GM19324 (cell line): ENCODE data around the gene RGL3.
"Not testable (repeated sequence)": the region's sequence is repeated elsewhere in the genome, so short reads cannot be mapped to it uniquely, and the experiment has no call there.

ENCODE experiments used
- ATAC-seq: cut with Tn5 transposase; IDR thresholded peaks from one replicate; pipeline ENCODE4 v1.9.1; 2021; ENCODE audit warnings: mild to moderate bottlenecking, moderate library complexity; ENCODE audit not compliant: unreplicated experiment, low FRiP score

RGL3 gene

GRCh38 chr19:11418549-11419506 lies at the start of gene RGL3:
Gene RGL3 (minus strand): TSS chr19:11419314. CDS start chr19:11419278, 36 bp downstream.
- ATAC-seq = no peak

GRCh38 chr19:11468266-11468845 lies 49.2 kb upstream of the RGL3 start:
- not testable (repeated sequence) for ATAC-seq

- ATAC-seq = no peak
These were observed 46.5 kb upstream of the RGL3 start for GRCh38 chr19:11465600-11465999.

- no peak for ATAC-seq
These were observed 45.5 kb upstream of the RGL3 start for GRCh38 chr19:11464333-11465265.

- no peak for ATAC-seq
These were observed 44.3 kb upstream of the RGL3 start for GRCh38 chr19:11463391-11463790.

- ATAC-seq = no peak
These were observed 42.3 kb upstream of the RGL3 start for GRCh38 chr19:11461453-11461852.

GRCh38 chr19:11460207-11460606 lies 41.1 kb upstream of the RGL3 start:
- no peak for ATAC-seq

- not testable (repeated sequence) for ATAC-seq
These were observed 39.8 kb upstream of the RGL3 start for GRCh38 chr19:11458912-11459311.

- ATAC-seq = no peak
These were observed 39.3 kb upstream of the RGL3 start for GRCh38 chr19:11458236-11458900.

- ATAC-seq = no peak
These were observed 38.7 kb upstream of the RGL3 start for GRCh38 chr19:11457831-11458230.

- ATAC-seq = no peak
These were observed 38.0 kb upstream of the RGL3 start for GRCh38 chr19:11457115-11457514.

- ATAC-seq = no peak
These were observed 37.5 kb upstream of the RGL3 start for GRCh38 chr19:11456659-11457058.

- not testable (repeated sequence) for ATAC-seq
These were observed 36.1 kb upstream of the RGL3 start for GRCh38 chr19:11455233-11455554.

GRCh38 chr19:11453468-11454341 lies 34.6 kb upstream of the RGL3 start:
- no peak for ATAC-seq

GRCh38 chr19:11452620-11453310 lies 33.7 kb upstream of the RGL3 start:
- ATAC-seq = no peak

GRCh38 chr19:11451871-11452619 lies 32.9 kb upstream of the RGL3 start:
- no peak for ATAC-seq

GRCh38 chr19:11451327-11451870 lies 32.3 kb upstream of the RGL3 start:
- no peak for ATAC-seq
